HG03460 (cell line): ENCODE measurements around the gene STXBP1.
"Not testable (repeated sequence)": the region's sequence is repeated elsewhere in the genome, so short reads cannot be mapped to it uniquely, and the experiment has no call there.

Experiments
- ATAC-seq: cut with Tn5 transposase; IDR thresholded peaks from one replicate; pipeline ENCODE4 v1.9.1; 2021; ENCODE audit not compliant: unreplicated experiment

The STXBP1 gene

DNA sequence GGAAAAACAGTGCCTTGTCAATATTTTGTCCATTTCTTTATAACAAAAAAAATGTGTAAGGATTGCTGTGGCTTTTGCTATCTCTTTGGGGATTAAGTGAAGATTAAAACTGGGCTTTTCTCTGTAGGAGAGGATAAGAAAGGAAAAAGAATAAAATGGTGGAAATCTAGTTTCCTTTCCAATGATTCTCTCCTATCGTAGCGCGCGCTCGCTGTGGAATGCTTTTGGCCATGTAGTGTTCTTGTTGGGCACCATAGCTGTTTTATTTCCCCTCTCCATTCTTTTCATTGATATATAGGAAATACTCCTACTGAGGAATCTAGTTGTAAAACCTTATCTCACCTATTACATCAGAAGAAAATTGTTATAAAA, 1.5 kb downstream of the STXBP1 start:
- ATAC-seq = no peak

DNA sequence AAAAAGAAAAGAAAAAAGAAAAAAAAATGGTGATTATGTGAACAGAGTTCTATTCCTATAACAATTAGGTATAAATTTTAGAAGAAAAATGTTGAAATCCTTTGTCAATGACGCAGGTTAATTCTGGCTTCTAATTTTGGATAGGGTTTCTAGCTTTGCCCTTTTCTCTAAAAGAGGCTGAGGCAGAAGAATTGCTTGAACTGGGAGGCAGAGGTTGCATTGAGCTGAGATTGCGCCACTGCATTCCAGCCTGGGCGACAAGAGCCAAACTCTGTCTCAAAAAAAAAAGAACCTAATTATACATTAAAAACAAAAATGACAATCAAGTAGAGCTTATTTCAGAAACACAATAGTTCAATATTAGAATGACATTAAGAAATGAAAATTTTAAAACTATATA, 2.9 kb downstream of the STXBP1 start:
- ATAC-seq = no peak

DNA sequence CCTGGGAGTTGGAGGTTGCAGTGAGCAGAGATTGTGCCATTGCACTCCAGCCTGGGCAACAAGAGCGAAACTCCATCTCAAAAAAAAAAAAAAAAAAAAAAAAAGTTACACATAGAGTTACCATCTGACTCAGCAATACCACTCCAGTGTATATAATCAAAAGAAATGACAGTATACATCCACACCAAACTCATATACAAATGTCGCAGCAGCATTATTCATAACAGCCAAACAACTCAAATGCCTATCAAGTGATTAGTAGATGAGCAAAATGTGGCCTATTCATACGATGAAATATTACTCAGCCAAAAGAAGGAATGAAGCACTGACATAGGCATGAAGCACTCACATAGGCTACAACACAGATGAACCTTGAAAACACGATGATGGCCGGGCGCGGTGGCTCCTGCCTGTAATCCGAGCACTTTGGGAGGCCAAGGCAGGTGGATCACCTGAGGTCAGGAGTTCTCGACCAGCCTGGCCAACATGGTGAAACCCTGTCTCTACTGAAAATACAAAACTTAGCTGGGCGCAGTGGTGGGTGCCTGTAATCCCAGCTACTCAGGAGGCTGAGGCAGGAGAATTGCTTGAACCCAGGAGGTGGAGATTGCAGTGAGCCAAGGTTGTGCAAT, 9.4 kb downstream of the STXBP1 start:
- not testable (repeated sequence) for ATAC-seq

DNA sequence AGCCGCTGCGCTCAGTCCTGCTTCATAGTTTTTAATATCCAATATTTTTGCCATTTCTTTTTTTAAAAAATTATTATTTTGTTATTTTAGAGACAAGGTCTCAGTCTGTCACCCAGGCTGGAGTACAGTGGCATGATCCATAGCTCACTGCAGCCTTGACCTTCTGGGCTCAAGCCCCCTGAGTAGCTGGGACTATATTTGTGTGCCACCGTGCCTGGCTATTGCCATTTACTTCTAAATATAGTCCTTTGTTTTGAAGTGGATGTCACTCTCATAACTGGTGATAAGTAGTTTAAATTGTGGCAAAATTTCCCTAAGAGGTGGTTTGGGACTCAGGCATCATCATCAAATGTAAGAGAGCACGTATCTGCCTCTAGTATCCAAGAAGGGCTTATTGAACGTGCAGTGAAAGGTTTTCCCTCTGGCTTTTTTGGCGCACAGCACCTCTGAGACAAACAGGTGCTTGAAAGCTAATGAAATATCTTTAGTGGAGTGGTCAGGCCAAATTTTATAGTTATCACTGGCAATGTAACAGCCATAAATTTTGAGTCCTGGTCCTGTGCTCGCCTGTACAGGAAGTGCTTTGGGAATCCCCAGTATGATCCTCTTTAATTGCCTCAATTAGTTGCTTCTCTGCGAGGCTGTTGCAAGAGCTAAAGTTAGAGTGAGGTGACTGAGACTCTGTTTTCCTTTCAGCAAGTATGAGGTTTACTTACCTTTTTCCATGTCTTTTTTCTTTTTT, 14.8 kb downstream of the STXBP1 start:
- no peak for ATAC-seq

DNA sequence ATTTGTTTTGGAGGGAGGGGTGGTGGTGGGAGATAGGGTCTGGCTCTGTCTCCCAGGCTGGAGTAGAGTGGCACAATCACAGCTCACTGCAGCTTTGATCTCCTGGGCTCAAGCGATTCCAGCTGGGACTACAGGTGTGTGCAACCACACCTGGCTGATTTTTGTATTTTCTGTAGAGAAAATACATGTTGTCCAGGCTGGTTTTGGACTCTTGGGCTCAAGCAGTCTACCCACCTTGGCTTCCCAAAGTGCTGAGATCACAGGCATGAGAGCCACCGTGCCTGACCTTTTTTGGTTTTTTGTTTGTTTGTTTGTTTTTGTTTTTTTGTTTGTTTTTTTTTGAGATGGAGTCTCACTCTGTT, 15.4 kb downstream of the STXBP1 start:
- no peak for ATAC-seq

DNA sequence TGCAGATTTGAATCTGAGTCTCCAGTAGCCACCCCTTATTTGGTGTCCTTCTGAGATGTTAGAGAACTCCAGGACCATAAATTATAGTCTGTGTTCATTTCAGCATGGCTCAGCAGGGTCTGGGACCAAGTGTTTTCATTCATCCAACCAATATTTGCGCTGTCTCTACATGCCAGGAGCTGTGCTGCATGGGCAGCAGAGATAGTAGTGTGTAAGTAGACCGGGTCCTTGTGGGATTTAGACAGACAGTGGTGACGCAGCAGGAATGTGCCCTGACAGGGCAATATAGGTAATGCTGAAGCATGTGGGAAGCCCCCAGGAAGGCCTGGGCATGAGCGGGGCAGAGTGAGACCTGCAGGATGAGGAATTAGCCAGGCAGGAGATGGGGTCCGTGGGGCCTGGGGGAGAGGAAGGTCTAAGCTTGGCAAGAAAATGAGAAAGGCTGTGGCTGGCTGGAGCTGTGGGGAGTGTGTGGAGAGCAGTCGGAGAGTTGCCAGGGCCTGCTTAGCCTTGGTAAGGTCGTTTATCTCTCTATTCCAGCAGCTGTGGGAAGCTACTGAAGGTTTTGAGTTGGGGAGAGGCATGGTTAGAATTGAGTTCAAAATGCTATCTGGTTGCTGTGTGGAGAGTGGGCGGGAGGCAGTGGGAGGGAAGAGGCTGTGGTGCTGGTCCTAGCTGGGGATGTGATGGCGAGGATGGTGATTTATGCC, 16.8 kb downstream of the STXBP1 start:
- ATAC-seq = no peak

DNA sequence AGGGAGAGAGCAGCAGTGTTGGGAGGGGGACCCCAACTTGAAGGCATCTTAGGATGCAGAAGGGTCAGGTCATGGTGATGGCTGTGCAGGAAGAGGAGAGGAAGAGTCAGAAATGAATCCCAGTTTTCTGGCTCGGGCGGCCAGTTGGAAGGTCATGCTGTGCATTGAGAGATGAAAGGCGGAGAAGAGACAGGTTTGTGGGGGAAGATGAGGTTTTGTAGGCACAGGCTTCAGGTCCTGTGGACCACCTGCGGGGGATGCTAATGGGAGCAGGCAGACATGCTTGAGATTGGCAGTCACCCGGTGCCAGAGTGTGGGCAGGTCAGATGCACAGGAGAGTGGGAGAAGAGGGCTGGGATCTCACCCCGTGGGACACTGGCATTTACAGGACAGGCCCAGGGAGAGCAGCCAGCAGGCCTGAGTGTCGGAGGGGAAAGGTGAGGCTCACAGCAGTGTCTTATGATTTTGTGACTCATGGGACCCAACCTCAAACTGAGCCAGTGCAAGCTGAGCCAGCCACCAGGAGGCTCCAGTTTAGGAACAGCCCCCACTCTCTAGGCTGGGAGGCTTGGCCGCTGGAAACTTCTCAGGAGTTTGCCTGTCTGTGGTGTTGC, 17.5 kb downstream of the STXBP1 start:
- ATAC-seq = no peak

DNA sequence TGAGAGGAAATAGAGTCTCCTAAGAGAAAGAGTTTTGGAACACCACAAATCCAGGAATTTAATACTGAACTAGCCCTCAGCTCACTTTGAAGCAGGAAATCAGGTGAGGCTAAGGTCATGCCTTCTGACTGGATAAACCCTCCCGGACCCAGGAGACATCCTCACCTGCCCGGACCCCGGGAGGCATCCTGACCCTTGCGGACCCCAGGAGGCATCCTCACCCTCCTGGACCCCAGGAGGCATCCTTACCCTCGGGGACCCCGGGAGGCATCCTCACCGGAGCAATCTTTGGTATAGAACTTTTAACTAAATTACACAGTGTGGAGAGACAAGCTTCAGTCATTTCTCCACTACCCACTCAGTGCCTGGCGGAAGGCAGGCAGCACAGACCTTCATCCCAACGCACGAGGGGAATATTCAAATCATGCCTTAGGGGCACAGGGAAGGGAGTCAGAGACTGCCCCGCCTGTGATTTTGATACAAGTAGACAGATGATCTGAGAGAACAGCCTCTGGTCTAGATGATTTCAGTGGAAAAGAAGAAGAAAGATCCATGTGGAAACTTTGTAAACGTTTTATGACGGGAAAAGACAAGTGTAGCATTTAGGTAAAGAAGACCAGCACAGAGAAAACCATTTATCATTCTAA, 21.3 kb downstream of the STXBP1 start:
- no peak for ATAC-seq

DNA sequence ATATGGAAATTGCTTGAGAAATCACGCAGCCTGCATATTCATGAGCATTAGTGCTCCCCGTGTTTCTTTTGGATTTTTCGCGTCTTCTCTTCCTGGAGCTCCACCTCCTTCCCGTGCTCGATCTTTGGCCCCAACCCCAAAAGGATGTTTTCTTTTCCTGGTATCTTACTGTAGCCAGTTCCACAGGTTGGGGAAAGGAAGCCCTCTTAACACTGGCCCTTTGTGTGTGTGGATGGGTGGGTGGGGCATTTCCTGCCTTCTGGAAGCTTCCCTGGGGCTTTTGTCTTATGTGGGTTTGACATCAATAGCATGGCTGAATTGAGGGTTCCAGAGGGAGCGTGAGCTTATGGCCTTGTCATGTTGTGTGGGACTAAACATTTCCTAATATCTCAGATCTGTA, 21.9 kb downstream of the STXBP1 start:
- no peak for ATAC-seq

DNA sequence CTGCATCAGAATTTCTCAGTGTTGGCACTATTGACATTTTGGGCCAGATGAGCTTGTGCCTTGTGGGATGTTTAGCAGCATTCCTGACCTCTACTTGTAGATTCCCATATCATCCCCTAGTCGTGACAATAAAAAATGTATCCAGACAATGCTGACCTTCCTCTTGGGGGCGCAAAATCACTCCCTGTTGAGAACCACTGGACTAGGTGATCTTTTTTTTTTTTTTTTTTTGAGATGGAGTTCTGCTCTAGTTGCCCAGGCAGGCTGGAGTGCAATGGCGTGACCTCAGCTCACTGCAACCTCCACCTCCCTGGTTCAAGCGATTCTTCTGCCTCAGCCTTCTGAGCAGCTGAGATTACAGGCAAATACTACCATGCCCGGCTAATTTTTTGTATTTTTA, 22.6 kb downstream of the STXBP1 start:
- ATAC-seq = no peak

DNA sequence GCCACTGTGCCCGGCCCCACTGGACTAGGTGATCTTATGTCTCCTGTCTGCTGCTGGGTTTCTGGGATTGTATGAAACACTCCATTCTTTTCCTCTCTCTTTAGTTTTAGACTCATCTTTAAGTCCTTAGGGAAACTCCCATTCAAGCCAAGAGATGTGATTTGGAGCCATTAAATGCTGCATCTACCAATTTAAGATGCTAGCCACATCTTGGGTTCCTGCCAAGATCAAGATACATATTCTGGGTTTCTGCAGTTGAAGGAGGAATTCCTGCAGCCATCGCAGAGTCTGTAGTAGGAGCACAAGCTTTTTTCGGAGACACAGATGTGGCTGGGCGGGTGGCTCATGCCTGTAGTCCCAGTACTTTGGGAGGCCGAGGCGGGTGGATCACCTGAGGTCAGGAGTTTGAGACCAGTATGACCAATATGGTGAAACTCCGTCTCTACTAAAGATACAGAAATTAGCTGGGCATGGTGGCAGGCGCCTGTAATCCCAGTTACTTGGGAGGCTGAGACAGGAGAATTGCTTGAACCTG, 23.2 kb downstream of the STXBP1 start:
- no peak for ATAC-seq

DNA sequence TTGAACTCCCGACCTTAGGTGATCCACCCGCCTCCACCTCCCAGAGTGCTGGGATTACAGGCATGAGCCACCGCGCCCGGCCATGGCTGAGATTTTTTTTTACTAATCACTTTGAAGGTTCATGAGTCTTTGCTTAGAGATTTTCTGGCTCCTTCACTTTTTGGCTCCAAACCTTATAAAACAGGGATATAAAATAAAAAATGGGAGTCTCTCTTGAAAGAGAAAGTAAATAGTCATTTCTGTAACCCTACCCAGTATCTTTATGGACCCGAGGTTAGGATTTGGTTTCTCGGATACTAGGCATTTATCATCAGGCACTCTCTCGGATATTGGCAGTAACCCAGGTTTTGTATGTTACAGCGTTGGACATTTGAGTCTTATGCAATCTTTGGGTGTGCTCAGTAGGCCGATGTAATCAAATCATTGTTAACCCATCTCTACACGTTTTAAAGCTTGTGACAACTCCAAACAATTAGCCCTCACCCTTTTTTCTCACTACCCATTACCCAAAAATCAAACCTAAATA, 25.3 kb downstream of the STXBP1 start:
- ATAC-seq = no peak

DNA sequence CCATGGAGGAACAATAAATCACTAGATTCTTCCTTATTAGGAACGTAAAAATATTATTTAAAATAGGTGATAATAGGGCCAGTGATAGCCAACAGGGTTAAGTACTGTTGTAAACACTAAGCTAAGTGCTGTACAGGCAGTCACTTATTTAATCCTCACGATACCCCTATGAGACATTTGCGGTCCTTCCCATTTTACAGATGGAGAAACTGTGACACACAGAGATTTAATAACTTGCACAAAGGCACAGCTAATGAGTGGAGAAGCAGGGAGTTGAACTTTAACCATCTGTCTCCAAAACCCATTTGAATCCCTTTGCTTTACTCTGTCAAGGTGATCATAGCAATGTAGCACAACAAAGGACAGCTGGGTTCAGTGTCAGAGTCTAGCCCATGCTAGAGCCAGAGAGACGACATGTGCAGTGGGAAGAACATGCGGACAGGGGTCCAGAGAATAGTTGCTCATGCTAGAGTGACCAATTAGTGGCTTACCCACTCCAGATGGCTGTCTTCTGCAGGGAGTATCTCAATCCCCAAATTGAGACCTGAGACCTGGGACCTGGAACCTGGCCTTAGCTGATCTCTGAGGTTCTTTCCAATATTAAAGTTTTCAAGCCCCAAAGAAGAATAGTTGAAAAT, 28.9 kb downstream of the STXBP1 start:
- no peak for ATAC-seq

DNA sequence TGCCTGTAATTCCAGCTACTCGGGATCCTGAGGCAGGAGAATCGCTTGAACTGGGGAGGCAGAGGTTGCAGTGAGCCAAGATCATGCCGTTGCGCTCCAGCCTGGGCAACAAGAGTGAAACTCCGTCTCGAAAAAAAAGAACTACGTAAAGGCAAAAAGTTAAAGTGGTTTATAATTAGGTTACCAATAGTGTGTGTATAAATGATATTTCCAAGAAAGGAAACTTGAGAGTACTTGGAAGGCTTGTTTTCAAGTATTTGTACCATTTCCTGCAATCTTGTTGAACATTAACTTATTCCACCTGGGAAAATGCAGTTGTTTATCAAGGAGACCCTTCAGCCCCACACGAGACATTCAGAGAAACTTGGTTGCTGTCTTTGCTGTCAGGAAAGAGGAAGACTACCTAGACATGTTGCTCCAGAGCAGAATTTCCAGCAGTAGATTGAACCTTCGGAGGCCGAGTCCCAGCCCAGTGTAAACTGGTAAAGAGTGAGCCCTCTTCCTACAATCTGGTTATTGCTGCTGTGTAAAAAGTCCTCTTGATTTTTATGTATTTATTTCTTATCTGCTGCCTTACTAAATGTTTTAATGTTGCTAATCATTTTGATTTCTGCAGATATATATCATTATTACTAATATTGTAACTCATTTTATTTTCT, 30.1 kb downstream of the STXBP1 start:
- no peak for ATAC-seq

DNA sequence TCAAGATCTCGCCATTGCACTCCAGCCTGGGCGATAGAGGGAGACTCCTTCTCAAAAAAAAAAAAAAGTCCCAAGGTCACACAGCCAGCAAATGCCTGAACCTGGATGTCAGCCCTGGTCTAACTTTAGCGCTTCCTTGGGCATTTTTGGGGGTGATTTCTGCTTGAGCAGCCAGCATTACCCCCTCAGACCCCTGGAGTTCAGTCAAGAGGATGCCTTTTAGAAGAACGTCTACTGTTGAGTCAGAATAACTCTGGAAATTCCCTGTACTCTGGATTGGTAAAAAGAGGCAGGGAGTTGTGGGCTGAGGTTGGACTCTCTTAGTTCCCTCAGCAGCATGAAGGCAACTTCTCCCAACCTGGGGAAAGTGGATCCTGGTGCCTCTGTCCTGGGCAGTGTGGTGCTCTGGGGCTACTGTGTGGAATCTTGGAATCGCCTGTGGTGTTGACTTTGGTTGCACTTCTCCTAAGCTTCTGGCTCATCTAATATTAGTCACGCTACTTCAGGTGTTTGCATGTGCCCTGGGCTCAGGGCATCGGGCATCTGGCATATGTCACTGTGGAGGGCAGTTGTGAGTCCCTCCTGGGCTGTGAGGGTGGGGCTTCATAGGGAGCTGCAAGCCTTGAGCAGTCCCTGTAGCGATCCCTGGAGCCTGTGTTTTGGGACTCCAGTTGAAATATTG, 32.2 kb downstream of the STXBP1 start:
- no peak for ATAC-seq

DNA sequence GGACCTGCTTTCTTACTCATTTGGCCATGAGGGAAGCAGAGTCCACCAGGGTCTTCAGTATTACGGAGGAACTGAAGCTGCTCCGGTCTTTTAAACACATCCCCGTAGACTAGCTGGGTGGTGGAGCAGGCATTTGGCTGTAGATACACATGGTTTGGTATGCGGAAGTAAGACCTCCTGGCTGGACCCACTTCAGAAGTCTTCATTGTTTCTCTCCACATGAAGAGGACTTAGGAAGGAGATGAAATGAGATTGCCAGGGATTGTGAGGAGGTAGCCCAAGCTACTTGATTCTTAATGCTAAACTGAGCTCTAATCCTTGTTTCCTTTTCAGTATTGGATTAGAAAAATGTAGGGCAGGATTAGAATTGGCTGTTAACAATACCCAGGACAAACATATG, 32.9 kb downstream of the STXBP1 start:
- no peak for ATAC-seq

DNA sequence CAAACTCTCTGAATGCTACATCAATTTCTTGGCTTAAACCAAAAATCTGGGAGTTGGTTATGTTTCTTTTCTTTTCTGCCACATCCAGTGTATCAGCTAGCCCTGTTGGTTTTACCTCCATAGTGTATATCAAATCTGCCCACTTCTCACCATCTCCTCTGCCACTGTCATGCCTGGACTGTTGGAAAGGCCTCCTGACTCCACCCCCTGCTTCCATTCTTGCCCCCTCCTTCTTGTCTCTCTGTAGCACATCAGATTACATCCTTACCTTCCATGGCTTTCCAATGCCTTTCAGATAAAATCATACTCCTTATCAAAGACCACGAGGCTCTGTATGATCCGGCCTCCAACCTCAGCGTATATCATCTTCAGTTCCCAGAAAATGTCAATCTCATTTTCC, 35.4 kb downstream of the STXBP1 start:
- ATAC-seq = no peak

DNA sequence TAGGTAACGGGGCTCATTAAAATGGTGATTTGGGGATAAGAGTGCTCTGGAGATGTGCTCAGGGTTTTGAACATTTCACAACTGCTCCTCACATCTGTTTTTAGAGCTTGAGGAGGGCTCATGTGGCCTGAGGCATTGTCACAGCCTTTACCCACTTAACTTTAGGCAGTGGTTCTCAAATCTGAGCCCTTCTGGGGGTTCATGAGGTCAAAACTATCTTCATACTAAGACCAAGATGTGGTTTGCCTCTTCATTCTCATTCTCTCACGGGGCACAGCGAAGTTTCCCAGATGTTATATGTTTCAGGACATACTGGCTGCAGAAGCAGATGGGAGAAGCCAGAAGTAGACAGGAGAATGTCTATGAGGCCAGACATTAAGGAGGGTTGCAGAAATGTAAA, 38.4 kb downstream of the STXBP1 start:
- ATAC-seq = no peak
